Mammary epithelial cell (primary cell): ENCODE measurements around the gene BANP.
"Not testable (repeated sequence)": the region's sequence is repeated elsewhere in the genome, so short reads cannot be mapped to it uniquely, and the experiment has no call there.

Source experiments
- CTCF ChIP-seq, 2 donors: IDR thresholded peaks in 1 of 2; conservative IDR thresholded peaks in 1 of 2; 2 replicates each; pipeline ENCODE4 v1.5.1; 2011 to 2012; ENCODE audit warnings: inconsistent platforms in 2 of 2, low read length in 2 of 2, mild to moderate bottlenecking in 2 of 2, control low read depth in 1 of 2, low read depth in 1 of 2; ENCODE audit not compliant: insufficient read depth in 1 of 2; ENCODE audit errors: extremely low read depth in 1 of 2
- EZH2 ChIP-seq: IDR thresholded peaks from 2 replicates; pipeline ENCODE4 v1.6.1; 2012; ENCODE audit warnings: low read length, inconsistent platforms, borderline replicate concordance

GRCh38 chr16:88091972-88092302, 140.7 kb downstream of the BANP start:
- not testable (repeated sequence) for TF ChIP-seq CTCF (conservative IDR thresholded peaks at IDR 0.05 in 1 of 2, IDR thresholded peaks at IDR 0.05 in 1 of 2; ENCODE audit: extremely low read depth in 1 of 2, insufficient read depth in 1 of 2, low read depth in 1 of 2, low read length in 2 of 2); EZH2
